Skeletal muscle tissue (tissue), 4 donors: ENCODE data around the gene TRIM2. TPM values are rescaled to one million over a fixed set of nuclear protein-coding genes. Genes with fewer than 3 reads are reported as not detected.

Experiments
- H3K27ac ChIP-seq: one replicate; pipeline ENCODE4 v1.7.0; 2013; ENCODE audit warnings: mild to moderate bottlenecking, low read depth, low read length, inconsistent platforms
- H3K27me3 ChIP-seq, 3 donors: one replicate each; pipeline ENCODE4 v1.7.0; 2013; ENCODE audit warnings: low read length in 3 of 3; ENCODE audit not compliant: control insufficient read depth in 3 of 3, insufficient read depth in 3 of 3
- H3K36me3 ChIP-seq, 3 donors: one replicate each; pipeline ENCODE4 v1.7.0; 2013; ENCODE audit warnings: low read length in 3 of 3; ENCODE audit not compliant: control insufficient read depth in 3 of 3, insufficient read depth in 3 of 3
- H3K4me1 ChIP-seq, 3 donors: one replicate each; pipeline ENCODE4 v1.7.0; 2013; ENCODE audit warnings: low read length in 3 of 3, mild to moderate bottlenecking in 3 of 3; ENCODE audit not compliant: control insufficient read depth in 3 of 3, insufficient read depth in 3 of 3
- H3K4me3 ChIP-seq, 3 donors: one replicate each; pipeline ENCODE4 v1.7.0; 2013; ENCODE audit warnings: low read length in 3 of 3
- H3K9ac ChIP-seq, 3 donors: one replicate each; pipeline ENCODE4 v1.7.0; 2013; ENCODE audit warnings: low read length in 3 of 3, mild to moderate bottlenecking in 3 of 3, moderate library complexity in 2 of 3, low read depth in 1 of 3
- H3K9me3 ChIP-seq, 3 donors: one replicate each; pipeline ENCODE4 v1.7.0; 2013; ENCODE audit warnings: low read length in 3 of 3; ENCODE audit not compliant: control insufficient read depth in 3 of 3
- total RNA-seq: library from RNA; depleted of rRNA; stranded (reverse); fragments of >200 nt; gene quantifications from one replicate; pipeline ENCODE4 v1.2.3, GENCODE V29; 2014
- donor health status: Osteomylitis.

Gene TRIM2
- total RNA-seq, 1 donor from 2014 or later = 21.4 TPM

DNA sequence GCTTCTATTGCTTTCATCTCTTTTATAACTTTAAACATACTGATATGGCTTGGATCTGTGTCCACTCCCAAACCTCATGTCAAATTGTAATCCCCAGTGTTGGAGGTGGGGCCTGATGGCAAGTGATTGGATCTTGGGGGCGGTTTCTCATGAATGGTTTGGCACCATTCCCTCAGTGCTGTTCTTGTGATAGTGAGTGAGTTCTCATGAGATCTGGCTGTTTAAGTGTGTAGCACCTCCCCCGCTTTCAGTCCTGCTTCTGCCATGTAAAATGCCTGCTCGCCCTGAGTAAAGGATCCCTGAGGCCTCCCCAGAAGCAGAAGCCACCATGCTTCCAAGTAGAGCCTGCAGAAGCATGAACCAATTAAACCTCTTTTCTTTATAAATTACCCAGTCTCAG lies 157.9 kb downstream of the TRIM2 start:
- H3K4me1 ChIP-seq = no peaks in the 10 kb centered on the region
- H3K27me3 ChIP-seq = no peaks in the 10 kb centered on the region
- no peak overlapping the region for H3K27ac ChIP-seq
- no peaks in the 10 kb centered on the region for H3K36me3 ChIP-seq
- H3K4me3 ChIP-seq = no peak overlapping the region
- H3K9me3 ChIP-seq = peaks cover 0 to 3% (median 0%) of the 10 kb centered on the region in 3 donors
- H3K9ac ChIP-seq = no peak overlapping the region

DNA sequence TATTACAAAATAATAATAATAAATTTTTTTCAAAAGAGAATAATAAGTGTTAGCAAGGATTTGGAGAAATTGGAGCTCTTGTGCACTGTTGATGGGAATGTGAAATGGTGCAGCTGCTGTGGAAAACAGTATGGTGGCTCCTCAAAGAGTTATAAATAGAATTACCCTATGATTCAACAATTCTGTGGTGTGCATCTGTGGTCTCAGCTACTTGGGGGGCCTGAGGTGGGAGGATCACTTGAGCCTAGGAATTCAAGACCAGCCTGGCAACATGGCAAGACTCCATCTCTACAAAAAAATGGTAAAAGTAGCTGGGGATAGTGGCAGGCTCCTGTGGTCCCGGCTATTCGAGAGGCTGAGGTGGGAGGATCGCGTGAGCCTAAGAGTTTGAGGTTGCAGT lies 159.8 kb downstream of the TRIM2 start:
- H3K4me3 ChIP-seq = no peak overlapping the region
- H3K27ac ChIP-seq = no peak overlapping the region
- H3K9me3 ChIP-seq = peaks cover 0 to 3% (median 0%) of the 10 kb centered on the region in 3 donors
- H3K27me3 ChIP-seq = no peaks in the 10 kb centered on the region
- H3K4me1 ChIP-seq = no peaks in the 10 kb centered on the region
- no peak overlapping the region for H3K9ac ChIP-seq
- H3K36me3 ChIP-seq = no peaks in the 10 kb centered on the region

DNA sequence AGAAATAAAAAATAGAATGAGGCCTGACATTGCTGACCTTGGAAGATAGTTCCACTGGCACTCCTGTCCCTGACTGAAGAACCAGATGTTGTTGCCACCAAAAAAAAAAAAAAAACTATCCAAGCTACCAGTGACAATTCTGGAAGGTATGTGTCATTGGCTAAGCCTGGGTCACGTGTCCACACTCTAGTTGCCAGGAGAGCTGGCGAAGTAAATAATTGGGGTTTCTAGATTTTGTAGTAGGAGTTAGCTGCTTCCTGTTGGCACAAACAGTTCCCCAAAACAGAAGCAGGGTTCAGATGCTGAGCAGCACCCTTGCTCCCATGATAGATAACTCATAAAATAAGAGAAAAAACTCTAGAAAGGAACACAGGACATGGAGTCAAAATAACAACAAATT lies 160.8 kb downstream of the TRIM2 start:
- Histone ChIP-seq H3K9me3 (peaks cover 0 to 3% (median 0%) of the 10 kb centered on the region in 3 donors), H3K27me3 (no peaks in the 10 kb centered on the region), H3K4me1 (no peaks in the 10 kb centered on the region), H3K4me3 (no peak overlapping the region), H3K27ac (no peak overlapping the region), H3K9ac (no peak overlapping the region), H3K36me3 (no peaks in the 10 kb centered on the region)

DNA sequence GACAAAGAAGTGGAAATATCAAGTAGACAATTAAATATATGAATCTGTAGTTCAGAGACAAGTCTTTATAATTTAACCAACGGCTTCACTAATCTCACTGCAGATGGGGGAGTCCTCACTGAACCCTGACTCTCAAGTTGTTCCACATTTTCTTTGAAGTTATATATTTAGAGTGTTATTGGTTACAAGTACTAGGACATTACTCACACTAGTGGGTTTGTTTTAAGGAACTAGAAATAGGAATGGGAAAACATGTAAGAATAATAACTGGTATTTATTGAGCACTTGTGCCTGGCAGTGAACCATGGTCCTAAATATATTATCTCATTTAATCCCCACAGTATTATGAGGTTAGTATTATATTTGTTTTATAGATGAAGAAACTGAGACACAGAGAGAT lies 162.2 kb downstream of the TRIM2 start:
- H3K4me1 ChIP-seq = no peaks in the 10 kb centered on the region
- no peaks in the 10 kb centered on the region for H3K36me3 ChIP-seq
- H3K9ac ChIP-seq = no peak overlapping the region
- peaks cover 0 to 3% (median 0%) of the 10 kb centered on the region in 3 donors for H3K9me3 ChIP-seq
- H3K4me3 ChIP-seq = no peak overlapping the region
- H3K27ac ChIP-seq = no peak overlapping the region
- no peaks in the 10 kb centered on the region for H3K27me3 ChIP-seq

DNA sequence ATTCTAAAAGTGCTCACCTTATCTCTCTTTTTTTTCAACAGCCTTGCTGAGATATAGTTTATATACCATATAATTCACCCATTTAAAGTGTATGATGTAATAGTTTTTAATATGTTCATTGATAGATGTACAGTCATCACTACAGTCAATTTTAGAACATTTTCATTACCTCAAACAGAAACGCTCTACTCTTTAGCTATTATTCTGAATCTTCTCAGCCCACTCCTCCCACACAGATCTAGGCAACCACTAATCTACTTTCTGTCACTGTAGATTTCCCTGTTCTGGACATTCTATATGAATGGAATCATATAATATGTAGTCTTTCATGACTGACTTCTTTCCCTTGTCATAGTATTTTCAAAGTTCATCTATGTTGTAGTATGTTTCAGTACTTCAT lies 162.8 kb downstream of the TRIM2 start:
- H3K4me1 ChIP-seq = no peaks in the 10 kb centered on the region
- H3K4me3 ChIP-seq = no peak overlapping the region
- H3K36me3 ChIP-seq = no peaks in the 10 kb centered on the region
- no peaks in the 10 kb centered on the region for H3K27me3 ChIP-seq
- peaks cover 0 to 3% (median 0%) of the 10 kb centered on the region in 3 donors for H3K9me3 ChIP-seq
- no peak overlapping the region for H3K9ac ChIP-seq
- no peak overlapping the region for H3K27ac ChIP-seq

DNA sequence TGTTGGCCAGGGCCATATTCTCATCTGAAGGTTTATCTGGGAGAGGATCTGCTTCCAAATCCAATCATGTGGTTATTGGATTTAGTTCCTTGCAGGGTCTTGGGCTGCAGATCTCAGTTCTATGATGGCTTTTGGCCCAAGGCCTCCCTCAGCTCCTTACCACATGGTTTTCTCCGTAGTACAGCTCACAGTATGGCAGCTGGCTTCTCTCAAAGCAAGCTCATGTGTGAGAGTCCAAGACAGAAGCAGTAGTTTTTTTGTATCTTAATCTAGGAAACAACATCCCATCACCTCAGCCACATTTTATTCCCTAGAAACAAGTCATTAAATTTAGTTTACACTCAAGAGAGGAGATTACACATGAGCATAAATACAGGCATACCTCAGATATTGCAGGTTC lies 164.8 kb downstream of the TRIM2 start:
- Histone ChIP-seq H3K36me3 (no peaks in the 10 kb centered on the region), H3K4me3 (no peak overlapping the region), H3K27me3 (no peaks in the 10 kb centered on the region), H3K4me1 (no peaks in the 10 kb centered on the region), H3K9ac (no peak overlapping the region), H3K27ac (no peak overlapping the region), H3K9me3 (peaks cover 0 to 3% (median 0%) of the 10 kb centered on the region in 3 donors)

DNA sequence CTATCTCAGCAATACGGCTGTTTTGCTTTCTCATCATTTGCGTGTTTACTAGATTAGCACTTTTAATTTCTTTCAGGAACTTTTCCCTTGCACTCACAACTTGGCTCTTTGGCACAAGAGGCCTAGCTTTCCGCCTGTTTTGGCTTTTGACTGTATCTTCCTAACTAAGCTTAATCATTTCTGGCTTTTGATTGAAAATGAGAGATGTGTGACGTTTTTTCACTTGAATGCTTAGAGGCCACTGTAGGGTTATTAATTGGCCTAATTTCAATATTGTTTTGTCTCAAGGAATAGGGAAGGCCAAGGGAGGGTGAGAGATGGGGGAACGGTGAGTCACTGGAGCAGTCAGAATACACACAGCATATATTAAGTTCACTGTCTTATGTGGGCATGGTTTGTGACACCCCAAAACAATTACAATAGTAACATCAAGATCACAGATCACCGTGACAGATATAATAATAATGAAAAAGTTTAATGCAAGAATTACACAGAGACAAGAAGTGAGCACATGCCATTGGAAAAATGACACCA lies 167.5 kb downstream of the TRIM2 start:
- Histone ChIP-seq H3K27me3 (no peaks in the 10 kb centered on the region), H3K9me3 (no peaks in the 10 kb centered on the region), H3K4me3 (no peak overlapping the region)

DNA sequence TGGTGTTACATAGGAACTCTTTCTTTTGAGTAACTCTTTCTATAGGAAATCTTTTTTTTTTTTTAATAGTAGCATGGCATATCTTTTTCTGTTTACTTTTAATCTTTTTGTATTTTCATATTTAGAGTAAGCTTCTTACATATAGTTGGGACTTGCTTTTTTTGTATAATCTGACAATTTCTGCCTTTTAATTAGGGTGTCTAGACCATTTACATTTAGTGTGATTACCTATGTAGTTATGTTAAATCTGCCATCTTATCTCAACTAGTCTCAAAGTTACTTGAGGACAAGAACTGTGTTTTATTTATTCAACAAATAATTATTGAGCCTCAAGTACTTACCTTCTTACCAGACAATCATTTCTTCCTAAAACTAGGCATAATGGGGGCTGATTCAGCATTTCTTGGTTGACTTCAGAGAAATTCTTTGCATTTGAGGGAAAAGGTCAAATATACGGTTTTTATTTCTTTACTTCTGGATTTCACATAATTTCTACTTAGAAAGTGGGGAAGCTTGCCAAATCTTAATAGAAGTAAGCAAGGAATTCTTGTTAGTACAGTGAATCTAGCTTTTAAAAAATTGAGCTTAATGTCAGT lies 168.8 kb downstream of the TRIM2 start:
- no peaks in the 10 kb centered on the region for H3K27me3 ChIP-seq
- H3K36me3 ChIP-seq = no peaks in the 10 kb centered on the region
- H3K9me3 ChIP-seq = no peaks in the 10 kb centered on the region
- no peak overlapping the region for H3K27ac ChIP-seq
- H3K4me1 ChIP-seq = no peaks in the 10 kb centered on the region
- no peak overlapping the region for H3K9ac ChIP-seq
- no peak overlapping the region for H3K4me3 ChIP-seq

More for the DNA sequence above, 167.5 kb downstream of the TRIM2 start:
- Histone ChIP-seq H3K36me3 (no peaks in the 10 kb centered on the region), H3K27ac (no peak overlapping the region), H3K9ac (no peak overlapping the region), H3K4me1 (no peaks in the 10 kb centered on the region)

DNA sequence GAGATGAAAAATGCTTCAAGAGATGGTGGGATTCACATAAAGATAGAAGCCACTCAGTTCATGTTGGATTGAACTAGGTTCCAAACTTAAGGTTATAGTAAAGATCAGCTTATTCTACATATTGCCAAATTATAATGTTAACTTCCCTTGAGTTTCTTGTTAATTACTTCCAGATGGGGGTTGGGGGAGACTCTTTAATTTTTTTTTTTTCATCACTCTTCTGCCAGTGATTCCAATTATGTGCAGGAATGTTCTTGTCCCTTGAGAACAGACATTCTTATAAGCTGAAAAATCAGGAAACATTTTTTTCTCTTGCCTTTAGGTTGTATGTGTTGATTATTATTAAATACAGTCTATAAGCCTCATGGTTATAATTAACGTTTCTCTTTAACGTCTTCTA lies 170.2 kb downstream of the TRIM2 start:
- H3K4me1 ChIP-seq = no peaks in the 10 kb centered on the region
- H3K9me3 ChIP-seq = no peaks in the 10 kb centered on the region
- no peaks in the 10 kb centered on the region for H3K36me3 ChIP-seq
- no peak overlapping the region for H3K4me3 ChIP-seq
- no peak overlapping the region for H3K9ac ChIP-seq
- no peaks in the 10 kb centered on the region for H3K27me3 ChIP-seq
- H3K27ac ChIP-seq = no peak overlapping the region

DNA sequence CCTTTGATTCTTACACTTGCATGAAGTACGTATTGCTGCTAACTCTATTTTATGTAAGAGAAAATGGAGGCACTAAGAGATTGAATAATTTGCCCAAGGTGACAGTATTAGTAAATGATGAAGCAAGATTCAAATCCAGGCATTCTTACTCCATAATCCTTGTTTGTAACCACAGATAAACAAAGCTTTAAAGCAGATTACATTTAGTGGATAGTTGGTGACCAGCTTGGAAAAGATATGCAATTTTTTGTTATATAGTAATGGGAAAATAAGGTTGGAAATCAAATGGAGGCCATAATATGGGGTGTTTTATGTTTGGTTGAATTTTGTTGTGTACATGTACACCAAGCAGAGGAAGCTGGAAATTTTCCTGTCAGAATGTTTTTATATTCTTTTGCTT lies 171.1 kb downstream of the TRIM2 start:
- no peaks in the 10 kb centered on the region for H3K36me3 ChIP-seq
- no peaks in the 10 kb centered on the region for H3K27me3 ChIP-seq
- no peak overlapping the region for H3K9ac ChIP-seq
- H3K4me3 ChIP-seq = no peak overlapping the region
- H3K27ac ChIP-seq = no peak overlapping the region
- no peaks in the 10 kb centered on the region for H3K9me3 ChIP-seq
- no peaks in the 10 kb centered on the region for H3K4me1 ChIP-seq
